Neutrophil (primary cell): Measurements from ENCODE around the gene OVOL2.

Experiments
- H3K27ac ChIP-seq: fragments of 200-600 bp; sonication (generic); 2 replicates; pipeline ENCODE4 v1.5.1; 2016; ENCODE audit warnings: mild to moderate bottlenecking, moderate library complexity
- H3K27me3 ChIP-seq: fragments of 200-600 bp; sonication (generic); 2 replicates; pipeline ENCODE4 v1.6.0; 2016; ENCODE audit warnings: mild to moderate bottlenecking
- H3K36me3 ChIP-seq: fragments of 200-600 bp; sonication (generic); 2 replicates; pipeline ENCODE4 v1.5.1; 2017
- H3K4me1 ChIP-seq, 2 experiments: fragments of 200-600 bp in 1 of 2; sonication (generic) in 1 of 2; 1 replicate in 1 of 2; 2 replicates in 1 of 2; pipeline versions ENCODE4 v1.5.1 to v1.6.1; 2013 to 2016; ENCODE audit warnings: low read depth in 1 of 2, low read length in 1 of 2, mild to moderate bottlenecking in 1 of 2, moderate library complexity in 1 of 2; ENCODE audit not compliant: control insufficient read depth in 1 of 2, insufficient read depth in 1 of 2
- H3K4me3 ChIP-seq, 2 experiments: fragments of 200-600 bp in 1 of 2; sonication (generic) in 1 of 2; 1 replicate in 1 of 2; 2 replicates in 1 of 2; pipeline ENCODE4 v1.5.1; 2013 to 2016; ENCODE audit warnings: low read depth in 1 of 2, low read length in 1 of 2, mild to moderate bottlenecking in 1 of 2, moderate library complexity in 1 of 2
- H3K9me3 ChIP-seq: fragments of 200-600 bp; sonication (generic); 2 replicates; pipeline ENCODE4 v1.5.1; 2016
- TF ChIP-seq, protein P1 (sequence below): fragments of 200-600 bp; sonication (generic); IDR thresholded peaks from 2 replicates; pipeline ENCODE4 v1.5.1; 2016; ENCODE audit warnings: antibody characterized with exemption

Gene OVOL2

GRCh38 chr20:18079756-18080353 lies 22.1 kb upstream of the OVOL2 start:
- TF ChIP-seq, protein P1, sequence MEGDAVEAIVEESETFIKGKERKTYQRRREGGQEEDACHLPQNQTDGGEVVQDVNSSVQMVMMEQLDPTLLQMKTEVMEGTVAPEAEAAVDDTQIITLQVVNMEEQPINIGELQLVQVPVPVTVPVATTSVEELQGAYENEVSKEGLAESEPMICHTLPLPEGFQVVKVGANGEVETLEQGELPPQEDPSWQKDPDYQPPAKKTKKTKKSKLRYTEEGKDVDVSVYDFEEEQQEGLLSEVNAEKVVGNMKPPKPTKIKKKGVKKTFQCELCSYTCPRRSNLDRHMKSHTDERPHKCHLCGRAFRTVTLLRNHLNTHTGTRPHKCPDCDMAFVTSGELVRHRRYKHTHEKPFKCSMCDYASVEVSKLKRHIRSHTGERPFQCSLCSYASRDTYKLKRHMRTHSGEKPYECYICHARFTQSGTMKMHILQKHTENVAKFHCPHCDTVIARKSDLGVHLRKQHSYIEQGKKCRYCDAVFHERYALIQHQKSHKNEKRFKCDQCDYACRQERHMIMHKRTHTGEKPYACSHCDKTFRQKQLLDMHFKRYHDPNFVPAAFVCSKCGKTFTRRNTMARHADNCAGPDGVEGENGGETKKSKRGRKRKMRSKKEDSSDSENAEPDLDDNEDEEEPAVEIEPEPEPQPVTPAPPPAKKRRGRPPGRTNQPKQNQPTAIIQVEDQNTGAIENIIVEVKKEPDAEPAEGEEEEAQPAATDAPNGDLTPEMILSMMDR: no peak
- Histone ChIP-seq H3K9me3 (no peaks in the 10 kb centered on the region), H3K36me3 (no peaks in the 10 kb centered on the region), H3K27ac (no peak overlapping the region), H3K4me1 (no peaks in the 10 kb centered on the region), H3K4me3 (no peak overlapping the region), H3K27me3 (peaks cover 27% of the 10 kb centered on the region)

- no peaks in the 10 kb centered on the region for H3K9me3 ChIP-seq
- H3K4me3 ChIP-seq: no peak overlapping the region
- H3K27me3 ChIP-seq: peaks cover 42% of the 10 kb centered on the region
- H3K36me3 ChIP-seq: no peaks in the 10 kb centered on the region
- H3K4me1 ChIP-seq: no peaks in the 10 kb centered on the region
- TF ChIP-seq, protein P1: no peak
- no peak overlapping the region for H3K27ac ChIP-seq
These were observed 19.4 kb upstream of the OVOL2 start for GRCh38 chr20:18077157-18077556.

GRCh38 chr20:18072532-18072931 lies 14.8 kb upstream of the OVOL2 start:
- TF ChIP-seq, protein P1: no peak
- Histone ChIP-seq H3K4me1 (no peaks in the 10 kb centered on the region), H3K4me3 (no peak overlapping the region), H3K36me3 (no peaks in the 10 kb centered on the region), H3K9me3 (no peaks in the 10 kb centered on the region), H3K27ac (no peak overlapping the region), H3K27me3 (peaks cover 62% of the 10 kb centered on the region)

DNA sequence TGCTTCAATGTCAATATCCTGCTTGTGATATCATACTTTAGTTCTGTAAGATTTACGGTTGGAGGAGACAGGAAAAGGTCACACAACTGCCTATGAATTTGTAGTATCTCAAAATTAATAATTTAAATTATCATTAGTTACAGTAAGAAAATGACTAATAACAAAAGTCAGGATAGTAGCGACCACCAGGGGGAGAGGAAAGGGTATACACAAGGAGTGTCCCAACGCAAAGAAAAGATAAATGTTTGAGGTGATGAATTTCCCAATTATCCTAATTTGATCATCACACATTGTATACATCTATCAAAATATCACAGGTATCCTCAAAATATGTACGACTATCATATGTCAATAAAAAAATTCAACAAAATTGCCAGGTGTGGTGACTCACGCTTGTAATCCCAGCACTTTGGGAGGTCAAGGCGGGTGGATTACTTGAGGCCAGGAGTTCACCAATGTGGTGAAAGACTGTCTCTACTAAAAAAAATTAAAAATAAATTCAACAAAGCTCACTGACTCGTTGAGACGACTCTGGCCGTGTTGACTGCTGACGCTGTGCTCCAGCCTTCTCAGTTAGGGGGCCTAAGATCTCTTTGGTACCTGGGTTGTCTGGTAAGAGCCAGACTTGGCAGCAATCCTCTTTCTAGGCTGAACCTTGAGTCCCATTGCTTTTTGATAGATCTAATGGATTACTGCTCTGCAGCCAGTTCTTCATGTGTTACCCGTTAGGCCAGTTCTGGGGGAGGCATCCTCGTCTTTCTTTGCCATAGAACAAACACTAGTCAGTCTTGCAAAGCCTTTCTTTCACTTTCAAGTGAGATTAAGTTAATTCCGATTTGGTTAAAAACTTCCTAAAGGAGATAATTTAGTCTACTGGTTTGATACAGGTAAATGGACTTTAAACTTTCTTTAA lies 9.0 kb upstream of the OVOL2 start:
- TF ChIP-seq, protein P1: no peak
- H3K4me3 ChIP-seq: no peak overlapping the region
- H3K9me3 ChIP-seq: no peaks in the 10 kb centered on the region
- no peaks in the 10 kb centered on the region for H3K36me3 ChIP-seq
- H3K4me1 ChIP-seq: no peaks in the 10 kb centered on the region
- H3K27me3 ChIP-seq: peaks cover 76% of the 10 kb centered on the region
- H3K27ac ChIP-seq: no peak overlapping the region

DNA sequence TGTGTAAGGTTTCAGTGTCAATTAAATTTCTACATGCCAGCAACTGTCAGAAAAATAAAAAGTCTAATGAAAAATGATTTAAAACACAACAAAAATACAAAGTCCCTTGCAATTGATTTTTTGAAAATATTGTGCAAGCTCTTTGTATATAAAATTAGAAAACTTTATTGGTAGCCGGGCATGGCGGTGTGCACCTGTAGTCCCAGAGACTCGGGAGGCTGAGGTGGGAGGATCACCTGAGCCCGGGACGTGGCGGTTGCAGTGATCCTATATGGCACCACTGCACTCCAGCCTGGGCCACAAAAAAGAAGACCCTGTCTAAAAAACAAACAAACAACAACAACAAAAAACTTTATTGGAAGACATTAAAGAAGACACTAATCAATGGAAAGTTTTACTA lies 6.0 kb upstream of the OVOL2 start:
- H3K4me1 ChIP-seq: no peaks in the 10 kb centered on the region
- no peak overlapping the region for H3K27ac ChIP-seq
- no peaks in the 10 kb centered on the region for H3K36me3 ChIP-seq
- TF ChIP-seq, protein P1: no peak
- no peak overlapping the region for H3K4me3 ChIP-seq
- peaks cover 94% of the 10 kb centered on the region for H3K27me3 ChIP-seq
- H3K9me3 ChIP-seq: no peaks in the 10 kb centered on the region
